ENCODE results near the gene LRRC25.

Gene LRRC25

DNA sequence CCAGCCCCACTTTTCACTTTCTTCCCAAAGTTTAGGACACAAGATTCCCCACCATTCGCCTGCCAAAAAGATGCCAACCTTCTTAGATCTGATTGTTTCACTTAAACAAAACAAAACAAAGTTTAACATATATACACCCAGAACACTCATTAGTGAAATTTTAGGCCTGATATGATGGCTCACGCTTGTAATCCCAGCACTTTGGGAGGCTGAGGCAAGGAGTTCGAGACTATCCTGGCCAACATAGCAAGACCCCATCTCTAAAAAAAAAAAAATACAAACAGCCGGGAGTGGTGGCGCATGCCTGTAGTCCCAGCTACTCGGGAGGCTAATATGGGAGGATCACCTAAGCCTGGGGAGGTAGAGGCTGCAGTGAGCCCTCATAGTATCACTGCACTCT, 52.1 kb downstream of the LRRC25 start:
- DNase-seq (ENCODE audit: low spot score): no peak

DNA sequence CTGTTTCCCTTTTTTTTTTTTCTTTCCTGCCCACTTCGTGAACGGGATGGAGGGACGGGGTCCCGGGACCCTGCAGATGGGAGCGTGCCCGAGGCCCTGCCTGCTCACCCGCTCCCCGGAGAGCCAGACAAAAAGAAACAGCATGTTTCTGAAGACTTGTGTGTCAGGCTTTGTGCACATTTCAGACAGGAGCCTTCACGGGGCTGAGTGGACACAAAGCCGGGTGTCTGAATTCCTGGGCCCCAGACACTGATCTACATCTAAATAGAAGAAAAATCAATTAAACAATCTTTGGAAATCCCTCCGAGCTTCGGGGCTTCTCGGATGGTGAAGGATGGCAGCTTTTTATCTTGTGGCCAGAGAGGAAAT, 52.9 kb downstream of the LRRC25 start:
- DNase-seq (ENCODE audit: low spot score): no peak

DNA sequence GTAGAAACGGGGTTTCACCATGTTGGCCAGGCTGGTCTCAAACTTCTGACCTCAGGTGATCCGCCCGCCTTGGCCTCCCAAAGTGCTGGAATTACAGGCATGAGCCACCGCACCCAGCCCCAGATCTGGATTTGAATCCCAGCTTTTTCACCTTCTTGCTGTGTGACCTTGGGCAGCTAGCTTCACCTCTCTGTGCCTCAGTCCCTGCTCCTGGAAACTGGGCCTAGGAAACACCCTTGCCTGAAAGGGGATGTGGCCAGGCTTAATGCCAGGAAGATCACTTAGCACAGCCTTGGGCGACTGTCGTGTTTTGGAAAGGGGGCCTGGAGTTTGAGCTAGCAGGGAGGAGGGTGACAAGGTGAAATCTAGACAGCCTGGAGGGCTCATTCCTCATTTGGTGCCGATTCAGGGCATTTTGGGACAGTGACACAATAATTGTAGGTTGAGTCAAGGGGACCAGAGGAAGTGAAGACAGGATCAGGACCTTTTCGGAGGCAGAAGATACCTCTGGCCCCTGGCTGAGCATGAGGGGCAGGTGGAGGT, 55.3 kb downstream of the LRRC25 start:
- DNase-seq (ENCODE audit: low spot score): no peak

Data from CD4-positive, alpha-beta T cell treated with Interleukin-15 for 4 hours (primary cell).